CD4-positive, alpha-beta T cell treated with Interleukin-15 for 4 hours (primary cell): Measurements from ENCODE around the gene PHF21A.
"Not testable (repeated sequence)": the region's sequence is repeated elsewhere in the genome, so short reads cannot be mapped to it uniquely, and the experiment has no call there.

Experiments used
- DNase-seq: peaks from one replicate; pipeline ENCODE4 v3.0.0-alpha.2; 2020; ENCODE audit warnings: low spot score

PHF21A gene

DNA sequence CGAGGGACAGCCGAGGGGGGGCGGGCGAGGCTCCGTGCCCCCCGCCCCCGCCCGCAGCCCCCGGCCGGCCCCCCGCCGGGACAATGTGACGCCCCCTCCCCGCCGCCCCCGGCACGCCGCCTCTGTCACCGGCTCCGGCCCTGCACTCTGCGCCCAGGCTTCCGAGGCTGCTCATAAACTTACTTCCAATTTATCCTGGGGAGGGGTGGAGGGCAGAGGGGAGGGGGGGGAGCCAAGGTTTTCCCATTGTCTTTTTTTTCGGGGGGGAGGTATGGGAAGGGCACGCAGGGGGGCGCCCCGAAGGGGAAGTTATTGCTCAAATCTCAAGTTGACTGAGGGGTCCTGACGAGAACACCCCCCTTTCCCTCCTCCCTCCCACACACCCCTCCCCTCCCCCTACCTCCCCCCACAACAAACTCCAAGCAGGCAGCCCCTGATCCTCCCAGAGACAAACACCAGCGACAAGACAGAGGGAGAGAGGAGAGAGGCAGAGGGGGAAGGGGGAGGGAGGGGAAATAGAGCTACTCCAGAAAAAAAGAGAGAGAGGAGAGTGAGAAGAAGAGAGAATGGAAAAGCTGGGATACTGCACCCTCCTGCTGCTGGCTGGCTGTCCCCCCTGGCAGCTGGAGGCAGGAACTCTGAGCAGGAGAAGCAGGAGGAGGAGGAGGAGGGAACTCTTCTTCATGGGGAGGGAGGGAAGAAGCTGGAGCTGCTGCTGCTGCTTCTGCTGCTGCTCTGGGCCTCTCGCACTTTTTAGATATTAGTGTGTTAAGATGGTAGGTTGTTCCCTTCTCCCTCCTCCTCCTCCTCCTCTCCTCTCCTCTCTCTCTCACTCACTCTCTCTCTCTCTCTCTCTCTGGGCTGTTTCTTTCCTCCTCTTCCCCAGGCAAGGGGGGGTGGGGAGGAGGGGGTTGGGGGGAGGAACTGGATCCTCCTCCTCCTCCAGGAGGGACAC, 631 bp downstream of the PHF21A start:
- no peak for DNase-seq

DNA sequence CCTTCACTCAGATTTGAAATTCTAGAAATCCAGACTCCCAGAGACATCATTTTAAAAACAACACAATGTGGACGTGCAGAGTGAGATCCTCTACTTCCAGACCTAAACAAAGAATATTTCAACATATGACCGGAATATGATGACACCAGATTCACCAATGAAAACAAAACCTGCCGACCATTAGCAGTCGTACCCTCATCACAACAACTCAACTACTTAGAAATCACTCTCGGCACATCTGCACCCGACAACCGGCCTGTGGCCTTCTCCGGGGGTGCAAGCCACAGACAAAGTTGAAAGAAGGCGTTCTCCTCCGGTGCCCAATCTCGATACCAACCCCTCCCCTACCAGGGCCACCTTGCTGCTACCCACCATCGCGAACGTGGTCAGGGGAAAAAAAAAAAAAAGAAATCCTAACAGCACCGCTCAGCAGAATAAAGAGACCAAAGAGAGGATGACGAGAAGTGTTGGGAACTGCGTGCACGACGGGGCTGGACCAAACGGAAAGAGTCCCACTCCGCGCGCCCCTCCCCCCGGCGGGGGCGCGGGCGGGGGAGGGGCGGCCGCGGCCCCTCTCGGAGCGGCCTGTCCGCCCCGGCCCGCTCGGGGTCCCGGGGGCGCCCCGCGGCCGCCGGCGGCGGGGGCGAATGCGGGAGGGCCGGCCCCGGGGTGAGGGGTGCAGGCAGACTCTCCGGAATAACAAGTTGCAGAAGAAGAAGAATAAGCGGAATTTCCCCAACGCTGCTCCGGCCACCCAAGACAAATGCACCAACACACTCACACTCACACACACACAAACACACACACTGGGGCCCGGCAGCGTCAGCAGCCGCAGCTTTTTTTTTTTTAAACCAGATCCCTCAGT, 1.7 kb downstream of the PHF21A start:
- peak; percentile 75 for DNase-seq

- DNase-seq = no peak
Observed at GRCh38 chr11:46118702-46119351, 2.4 kb downstream of the PHF21A start.

DNA sequence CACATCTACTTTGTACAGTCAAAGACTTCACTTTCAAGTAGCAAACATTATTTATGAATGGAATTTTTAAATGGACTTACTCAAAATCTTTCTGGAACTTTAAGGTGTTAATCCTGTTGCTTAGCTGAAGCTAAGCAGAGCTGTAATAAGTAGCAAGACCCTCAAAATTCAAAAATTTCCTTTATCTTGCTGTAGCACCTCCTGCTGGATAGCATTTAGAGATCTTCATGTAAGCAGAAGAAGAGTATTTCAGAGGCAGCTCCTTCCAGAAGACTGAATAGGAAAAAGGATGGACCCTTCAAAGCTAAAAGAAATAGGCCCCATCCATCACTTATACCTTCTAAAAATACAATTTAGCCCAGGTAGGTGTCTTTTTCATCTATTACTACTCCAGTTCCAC, 3.4 kb downstream of the PHF21A start:
- no peak for DNase-seq

DNA sequence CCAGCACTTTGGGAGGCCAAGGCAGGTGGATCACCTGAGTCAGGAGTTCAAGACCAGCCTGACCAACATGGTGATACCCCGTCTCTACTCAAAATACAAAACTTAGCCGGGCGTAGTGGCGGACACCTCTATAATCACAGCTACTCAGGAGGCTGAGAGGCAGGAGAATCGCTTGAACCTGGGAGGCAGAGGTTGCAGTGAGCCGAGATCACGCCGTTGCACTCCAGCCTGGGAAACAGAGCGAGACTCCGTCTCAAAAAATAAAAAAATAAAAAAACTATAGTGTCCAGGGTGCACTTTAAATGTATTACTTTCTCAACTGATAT, 4.6 kb downstream of the PHF21A start:
- DNase-seq = not testable (repeated sequence)

DNA sequence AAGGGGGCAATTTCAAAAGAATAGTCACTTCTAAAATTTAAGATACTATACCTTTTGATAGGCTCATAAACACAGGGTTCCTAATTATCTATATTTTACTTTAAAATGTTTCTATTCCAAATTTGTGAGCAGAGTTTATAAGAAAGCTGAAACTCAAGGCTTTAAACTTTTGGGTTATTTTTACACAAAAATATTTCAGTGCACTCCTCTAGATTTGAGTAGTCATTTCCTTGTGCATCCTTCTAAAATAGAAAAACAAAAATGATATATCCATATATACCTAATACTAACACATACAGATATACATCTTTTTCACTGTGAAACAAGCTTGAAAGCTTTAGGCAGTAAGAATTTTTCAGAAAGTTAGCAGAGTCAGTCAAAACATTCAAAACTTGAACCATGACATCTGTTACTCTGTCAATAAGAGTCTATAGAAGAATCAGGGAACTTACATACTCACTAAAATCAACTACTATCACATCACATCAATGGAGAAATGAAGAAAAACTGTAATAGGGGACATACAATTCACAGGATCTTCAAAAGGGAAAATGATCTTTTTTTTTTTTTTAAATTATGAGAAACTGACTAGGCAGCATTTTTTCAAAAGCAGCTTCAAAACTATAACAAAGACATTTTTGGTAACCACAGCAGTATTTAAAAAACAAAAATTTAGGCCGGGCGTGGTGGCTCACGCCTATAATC, 5.1 kb downstream of the PHF21A start:
- no peak for DNase-seq

DNA sequence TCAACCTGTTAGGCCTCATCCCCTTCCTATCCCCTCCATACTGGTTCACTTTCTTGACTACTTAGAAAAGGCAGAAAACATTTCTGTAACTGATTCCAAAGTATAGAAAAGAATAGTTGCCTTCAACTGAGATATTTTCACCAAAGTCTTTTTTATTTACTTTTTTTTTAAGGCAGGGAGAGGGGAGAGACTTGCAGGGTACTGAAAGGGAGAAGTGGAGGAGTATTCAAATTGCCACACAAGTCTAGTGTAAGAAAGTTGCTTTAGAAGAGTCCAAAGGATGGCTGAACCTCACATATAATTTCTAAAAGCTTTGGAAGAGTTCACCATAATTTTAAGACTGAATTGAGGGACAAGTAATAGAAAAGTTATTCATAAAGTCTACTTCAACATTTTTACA, 6.3 kb downstream of the PHF21A start:
- DNase-seq = no peak

DNA sequence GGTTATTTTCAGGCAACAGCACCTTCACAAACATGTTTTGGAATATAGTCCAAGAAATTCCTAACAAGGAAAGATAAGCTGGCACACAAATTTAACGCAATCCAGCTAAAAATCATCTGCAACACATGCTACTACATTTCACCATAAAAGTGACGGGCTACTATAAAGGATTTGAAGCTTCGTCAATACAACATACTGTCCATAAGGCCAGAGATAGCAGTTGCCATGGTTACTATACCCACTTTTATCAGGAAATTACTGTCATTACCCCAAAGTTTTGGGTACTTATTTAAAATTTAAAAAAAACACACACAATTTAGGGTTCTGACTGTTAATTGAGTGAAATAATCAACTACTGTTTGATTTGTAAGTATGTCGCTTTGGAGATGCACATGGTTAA, 6.9 kb downstream of the PHF21A start:
- DNase-seq = no peak

DNA sequence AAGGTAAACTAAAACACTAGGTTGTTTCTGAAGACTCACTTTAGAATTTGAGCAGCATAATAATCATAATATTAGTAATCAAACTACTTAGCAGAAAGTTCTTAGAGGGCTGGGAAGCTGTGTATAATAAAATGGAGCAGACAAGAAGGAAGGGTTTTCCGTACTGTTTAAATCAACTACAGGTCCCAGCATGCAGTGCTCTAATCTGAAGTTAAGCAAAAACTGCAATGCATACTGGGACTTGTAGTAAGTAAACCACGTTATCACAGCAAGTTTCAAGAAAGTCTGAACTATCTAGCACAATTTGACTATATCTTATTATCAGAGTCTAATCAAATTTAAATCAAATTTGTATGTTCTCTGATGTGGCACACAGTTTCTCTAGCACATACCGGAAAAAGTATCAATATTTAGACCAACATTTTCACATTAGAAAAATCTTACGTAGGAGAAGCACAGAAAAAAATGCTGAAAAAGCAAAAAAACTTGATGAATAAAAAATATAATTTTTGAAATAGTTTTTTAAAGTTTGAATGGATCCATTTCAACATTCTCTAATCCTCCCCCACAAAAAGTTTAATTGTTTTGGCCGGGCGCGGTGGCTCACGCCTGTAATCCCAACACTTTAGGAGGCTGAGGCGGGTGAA, 8.2 kb downstream of the PHF21A start:
- DNase-seq = peak; percentile 67

- DNase-seq = no peak
Observed at GRCh38 chr11:46108751-46109150, 12.5 kb downstream of the PHF21A start.

DNA sequence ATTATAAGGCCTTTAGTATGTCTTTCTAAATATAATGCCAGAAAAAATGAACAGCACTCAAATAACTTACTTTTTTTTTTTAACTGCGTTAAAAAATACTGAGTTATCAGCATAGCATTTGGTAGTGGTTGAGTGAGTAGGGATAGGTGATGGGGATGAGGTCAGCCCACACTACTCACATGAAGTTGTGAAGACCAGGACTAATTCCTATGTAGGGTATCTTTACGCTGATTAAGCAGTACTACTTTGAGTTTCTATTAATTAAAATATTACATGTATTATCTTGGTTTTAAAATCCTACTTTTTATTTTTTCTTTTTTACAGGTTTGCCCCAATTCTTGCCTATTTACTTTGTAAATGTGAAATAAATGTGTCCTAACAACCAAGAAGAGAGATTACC, 13.5 kb downstream of the PHF21A start:
- DNase-seq = no peak

- DNase-seq = no peak
Observed at GRCh38 chr11:46107408-46107718, 13.9 kb downstream of the PHF21A start.

DNA sequence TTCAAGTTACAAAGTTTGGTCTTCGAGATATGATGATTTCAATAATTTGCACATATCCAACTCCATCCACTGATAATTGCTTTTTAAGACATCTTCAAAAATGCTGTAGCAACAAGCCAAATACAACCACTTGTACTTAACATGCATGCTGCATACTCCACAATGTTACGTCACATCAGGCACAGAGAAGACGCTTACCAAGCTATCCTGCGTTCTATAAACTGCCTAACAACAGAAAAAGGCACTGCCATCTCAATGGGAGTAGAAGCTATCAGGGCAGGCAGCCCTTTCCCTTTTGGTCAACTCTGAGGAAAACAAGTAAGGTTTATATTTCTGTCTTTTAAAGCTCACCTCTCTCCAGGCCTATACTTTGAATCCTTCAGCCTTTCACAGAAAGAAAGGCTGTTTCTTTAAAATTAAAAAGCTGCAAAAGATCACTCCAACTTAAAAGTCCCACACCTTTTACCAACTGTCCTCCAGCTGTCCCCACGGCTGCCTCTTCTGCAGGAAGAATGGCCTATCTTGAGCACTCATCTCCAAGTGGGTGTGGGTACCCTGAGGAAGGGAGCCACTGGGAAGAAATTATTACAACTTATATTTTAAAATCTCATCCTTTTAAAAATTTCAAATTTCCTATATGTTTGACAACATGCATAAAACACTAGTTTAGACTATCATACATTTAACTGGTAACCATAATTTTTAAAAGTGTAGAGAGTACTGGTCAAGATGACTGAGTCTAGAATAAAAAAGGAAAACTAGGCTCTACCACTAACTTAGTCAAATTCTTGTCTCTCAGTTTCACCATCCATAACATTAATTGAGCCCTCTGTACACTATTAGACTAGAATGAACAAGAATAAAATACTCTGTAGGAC, 14.5 kb downstream of the PHF21A start:
- no peak for DNase-seq

GRCh38 chr11:46105926-46106325, 15.3 kb downstream of the PHF21A start:
- DNase-seq = no peak

DNA sequence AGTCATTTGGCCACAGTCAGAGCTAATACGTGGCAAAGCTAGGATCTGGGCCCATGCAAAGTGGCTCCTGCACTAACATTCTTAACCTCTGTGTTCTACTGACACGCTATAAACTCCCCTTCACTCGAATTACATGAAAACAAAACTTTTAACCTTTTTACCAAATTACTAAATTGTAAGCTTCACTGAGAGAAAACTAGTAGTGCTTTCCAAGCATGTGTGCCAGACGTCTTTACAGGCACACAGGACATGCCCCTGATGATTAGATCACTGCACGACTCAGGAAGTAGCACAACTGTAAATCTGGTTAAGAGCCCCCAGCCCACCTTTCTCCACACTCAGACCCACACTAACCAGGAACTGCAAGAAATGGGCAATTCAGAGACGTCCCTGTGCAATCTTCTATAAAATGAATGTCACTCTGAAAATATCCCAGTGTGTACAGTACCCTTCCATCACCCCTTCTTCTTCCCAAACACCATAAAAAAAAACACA, 16.1 kb downstream of the PHF21A start:
- no peak for DNase-seq

DNA sequence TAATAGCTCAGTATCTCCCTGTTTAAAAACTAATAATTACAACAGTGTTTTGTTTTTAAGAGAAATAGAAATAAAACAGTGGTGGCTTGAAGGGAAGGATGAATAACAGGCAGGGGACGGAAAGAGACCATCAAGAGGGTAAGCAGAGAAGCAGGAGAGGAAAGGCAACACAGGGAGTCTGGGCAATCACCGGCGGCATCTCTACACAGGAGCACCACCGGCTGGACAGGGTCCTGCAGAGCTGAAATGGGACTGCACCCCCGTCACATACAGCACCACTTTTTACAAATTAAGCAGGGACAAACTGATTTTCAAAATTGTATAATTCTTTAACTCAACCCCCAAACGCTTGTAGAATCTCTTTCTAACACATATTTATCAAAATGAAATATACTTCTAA, 18.4 kb downstream of the PHF21A start:
- DNase-seq = no peak

DNA sequence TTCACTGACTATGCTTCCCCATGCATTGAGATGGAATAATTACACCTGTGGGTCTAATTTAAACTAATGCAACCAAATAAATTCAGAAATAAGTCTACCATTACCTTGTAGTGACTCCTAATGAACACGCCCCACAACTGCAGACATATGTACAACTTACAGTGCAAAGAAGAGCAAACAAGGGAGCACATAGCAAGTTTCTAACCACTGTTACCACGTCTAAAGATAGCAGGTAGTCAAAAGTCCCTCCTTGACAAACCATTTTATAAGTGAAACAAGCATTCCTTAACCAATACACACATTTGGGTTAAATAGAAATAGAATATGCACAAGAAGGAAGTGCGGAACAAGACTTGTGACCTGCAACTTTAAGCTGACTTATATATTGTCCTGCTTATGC, 20.6 kb downstream of the PHF21A start:
- peak; percentile 12 for DNase-seq

DNA sequence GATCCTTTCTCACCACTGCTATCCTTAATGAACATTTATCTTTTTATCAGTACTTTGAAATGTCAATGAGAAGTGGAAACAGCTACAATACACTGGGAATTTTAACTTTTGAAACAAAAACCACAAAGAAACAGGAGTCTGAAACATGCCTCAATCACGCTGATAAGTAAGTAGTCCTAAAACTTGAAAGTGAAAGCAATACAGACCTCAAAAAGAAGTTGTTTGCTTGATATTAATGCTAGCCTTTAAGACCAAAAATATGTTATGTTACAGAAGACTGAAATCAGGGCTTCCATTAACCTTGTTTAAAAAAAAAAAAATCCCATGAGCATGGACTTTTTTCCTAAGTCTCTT, 21.3 kb downstream of the PHF21A start:
- DNase-seq = no peak

DNA sequence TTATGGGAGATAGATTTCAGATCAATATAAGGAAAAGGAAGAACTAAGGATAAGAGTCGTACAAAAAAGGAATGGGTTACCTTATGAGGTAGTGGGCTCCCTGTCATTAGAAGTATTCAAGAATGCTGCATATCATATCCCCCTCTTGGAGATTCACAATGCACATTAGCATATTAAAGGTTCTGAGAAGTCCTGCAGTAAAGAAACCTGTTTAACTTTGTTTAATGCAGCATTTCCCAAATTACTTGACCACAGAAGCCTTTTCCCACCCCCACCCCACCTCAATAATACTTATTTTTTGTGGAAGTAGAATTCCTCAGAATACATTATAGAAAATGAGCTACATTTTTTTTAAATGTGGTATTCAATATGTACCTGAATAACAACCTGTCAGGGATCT, 30.9 kb downstream of the PHF21A start:
- DNase-seq = no peak

DNA sequence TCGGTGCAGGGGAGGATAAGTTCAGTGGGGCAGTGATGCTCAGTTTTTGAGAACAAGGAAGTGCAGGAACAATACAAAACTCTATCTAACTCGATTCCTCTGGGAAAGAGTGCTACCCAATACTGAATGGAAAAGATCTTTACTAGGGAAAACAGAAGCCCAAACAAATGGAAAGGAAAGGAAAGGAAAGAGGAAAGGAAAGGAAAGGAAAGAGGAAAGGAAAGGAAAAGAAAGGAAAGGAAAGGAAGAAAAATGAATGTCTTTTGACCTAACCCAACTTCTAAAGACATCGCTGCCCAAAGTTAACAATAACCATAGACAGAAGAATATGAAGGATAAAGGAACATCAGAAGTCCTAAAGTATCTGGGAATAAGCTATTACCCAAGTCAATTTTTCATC, 41.6 kb downstream of the PHF21A start:
- DNase-seq = no peak

GRCh38 chr11:46075928-46076327, 45.3 kb downstream of the PHF21A start:
- DNase-seq = no peak
